Heart left ventricle (tissue), 13 donors: ENCODE data around the gene BCL11A.

Source experiments
- CTCF ChIP-seq, 12 donors: fragments of 200-600 bp; sonication (generic) in 4 of 12; IDR thresholded peaks; one replicate each; pipeline versions ENCODE4 v1.5.0 to v1.8.0; 2018 to 2022; ENCODE audit warnings: antibody characterized with exemption in 12 of 12, mild to moderate bottlenecking in 5 of 12
- POLR2A ChIP-seq, 2 donors: fragments of 450-650 bp; IDR thresholded peaks; one replicate each; pipeline ENCODE4 v1.6.1; 2017; ENCODE audit warnings: antibody characterized with exemption in 2 of 2, mild to moderate bottlenecking in 2 of 2, moderate library complexity in 2 of 2
- donor health status: ischemic (EF 13 %, LVEDD 7.1; RV severe dilation, severe dysfunction).
- donor health status: DM: no; HTN: yes; CAD: no.
- donor health status: DM: no; HTN: no; CAD: no.
- donor health status: ischemic (EF 25% LVEDD 6.9; RV normal size, moderate dysfunction).
- donor health status: ischemic (EF 25% LVEDD 5.7; RV mildly dilated, moderate dysfunction).
- donor health status: ischemic (EF 35%, LVEDD 5.7; RV mildly dilated, moderate dysfunction).
- donor health status: nonischemic (EF 11% LVEDD 7.7; RV severe dilation, severe dysfunction).
- donor health status: DM: yes; HTN: yes; CAD: no.
- donor health status: PGD.
- donor health status: ischemic (EF 29% LVEDD 5.4; RV normal size, mild dysfunction).
- donor health status: nonischemic (EF 23%, LVEDD 6.1; RV moderate dilation, normal function).

GRCh38 chr2:60555066-60555782, 1.8 kb upstream of the BCL11A start:
- TF ChIP-seq CTCF (IDR thresholded peaks at IDR 0.05) (peak in 3 of 12 donors; percentile 10 to 38 (median 26)), POLR2A (IDR thresholded peaks at IDR 0.05) (no peak)
